Measurements from ENCODE around the gene PTGER3.
"Not testable (repeated sequence)": the region's sequence is repeated elsewhere in the genome, so short reads cannot be mapped to it uniquely, and the experiment has no call there.

The PTGER3 gene

DNA sequence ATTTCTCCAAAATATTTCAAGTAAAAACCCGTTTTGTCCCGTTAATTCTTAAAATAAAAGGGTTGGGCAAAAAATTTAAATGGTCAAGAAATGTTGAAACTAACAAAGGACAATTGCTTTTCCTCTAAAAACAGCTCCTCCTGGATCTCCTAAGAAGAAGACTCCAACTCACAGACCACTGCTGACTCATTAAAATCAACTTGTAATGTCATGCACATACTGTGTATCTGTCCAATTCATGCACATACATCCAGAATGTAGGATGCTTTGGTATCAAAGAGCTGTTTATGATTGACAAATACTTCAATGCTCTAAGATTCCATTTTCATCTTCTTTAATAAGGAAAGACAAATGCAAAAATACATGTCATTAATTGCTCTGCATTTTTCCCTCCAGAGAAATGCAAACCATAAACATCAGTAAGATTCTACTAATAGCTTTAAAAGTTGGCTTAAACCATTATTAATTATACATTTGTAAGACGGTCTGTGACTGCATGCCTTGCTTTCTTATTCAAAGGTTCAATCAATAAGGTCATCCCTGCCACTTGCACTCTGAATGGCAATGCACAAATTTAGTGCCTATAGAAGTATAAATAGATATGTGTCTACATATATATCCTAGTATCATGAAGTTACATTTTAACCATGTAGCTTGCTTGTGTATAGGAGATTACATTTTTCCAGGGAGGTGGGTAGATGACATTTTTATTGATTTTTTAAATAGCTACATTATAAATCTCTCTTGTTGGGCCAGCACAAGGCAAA is 44.7 kb downstream of the PTGER3 start:
- DNase-seq (ENCODE audit: low read depth) = no peak

DNA sequence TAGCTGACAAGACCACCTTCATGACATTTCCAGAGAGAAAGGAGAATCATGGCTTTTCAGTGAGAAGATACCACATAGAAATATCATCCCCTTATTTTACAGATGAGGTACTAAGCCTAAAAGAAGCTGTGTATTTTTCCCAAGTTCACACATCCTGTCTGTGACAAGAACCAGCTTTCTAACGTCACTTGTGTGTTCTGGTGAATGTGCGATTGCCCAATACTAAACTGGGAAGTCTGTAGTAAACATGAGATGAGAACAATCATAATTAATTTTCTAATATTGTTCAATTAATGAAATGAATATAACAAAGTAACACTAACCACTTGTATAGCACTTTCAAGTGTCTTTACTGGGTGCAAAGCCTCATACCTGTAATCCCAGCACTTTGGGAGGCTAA is 46.0 kb downstream of the PTGER3 start:
- no peak for DNase-seq (ENCODE audit: low read depth)

DNA sequence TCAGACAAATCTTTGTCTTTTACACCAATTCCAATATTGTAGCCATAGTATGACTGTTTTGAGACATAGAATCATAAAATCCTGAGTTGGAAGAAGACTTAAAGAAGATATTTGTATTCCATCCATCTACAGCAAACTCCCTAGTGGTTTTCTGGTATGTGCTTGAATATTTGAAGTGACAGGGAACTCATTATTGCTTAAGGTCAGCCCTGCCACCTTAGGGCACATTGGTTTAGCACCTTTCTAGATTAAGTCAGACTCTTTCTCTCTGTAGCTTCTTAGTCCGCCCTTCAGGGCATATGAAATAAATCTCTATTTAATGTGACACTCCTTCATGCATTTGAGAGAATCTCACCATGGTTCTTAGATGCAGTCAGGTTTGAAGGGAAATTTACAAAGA is 49.8 kb downstream of the PTGER3 start:
- DNase-seq (ENCODE audit: low read depth) = no peak

DNA sequence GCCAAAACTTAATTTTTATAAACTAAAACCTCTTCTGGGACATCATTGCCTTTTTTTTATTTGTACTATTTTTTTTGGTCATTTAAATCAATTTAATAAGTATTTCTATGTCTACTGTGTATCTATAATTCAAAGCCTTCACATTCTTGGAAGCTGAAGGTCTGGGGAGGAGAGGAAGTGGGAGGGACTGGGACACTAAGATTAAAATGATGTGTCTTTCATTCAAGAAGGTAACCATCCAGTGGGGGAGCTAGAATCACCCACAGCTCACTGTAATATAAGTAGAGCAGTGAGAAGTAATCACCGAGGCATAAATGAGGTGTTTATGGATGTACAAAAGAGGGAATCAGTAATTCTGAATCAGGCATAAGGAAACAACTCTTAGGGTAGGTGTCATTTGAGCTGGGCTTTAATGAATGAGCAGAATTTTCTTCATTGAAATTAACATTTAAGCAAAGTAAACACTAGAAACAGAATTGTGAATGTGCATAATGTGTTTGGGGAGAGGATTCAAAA is 52.8 kb downstream of the PTGER3 start:
- DNase-seq (ENCODE audit: low read depth) = no peak

DNA sequence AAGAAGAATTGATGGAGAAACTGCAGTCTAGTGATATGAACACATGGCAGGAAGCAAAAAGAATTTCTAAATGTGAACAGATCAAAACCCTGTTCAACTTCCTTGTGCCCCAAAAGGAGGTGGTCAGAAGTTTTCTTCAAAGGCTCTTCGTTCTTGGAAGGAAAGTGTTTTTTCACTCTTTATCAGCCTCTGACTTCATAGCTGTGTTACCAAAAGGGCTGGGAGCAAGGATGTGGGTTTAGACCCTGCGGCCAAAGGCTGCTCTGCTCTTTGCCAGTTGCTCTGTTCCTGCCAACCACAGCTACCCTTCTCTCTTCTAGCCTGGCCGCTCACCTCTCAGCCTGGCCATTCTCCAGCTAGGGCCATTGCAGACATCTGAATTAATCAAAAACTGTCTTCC is 53.8 kb downstream of the PTGER3 start:
- no peak for DNase-seq (ENCODE audit: low read depth)

DNA sequence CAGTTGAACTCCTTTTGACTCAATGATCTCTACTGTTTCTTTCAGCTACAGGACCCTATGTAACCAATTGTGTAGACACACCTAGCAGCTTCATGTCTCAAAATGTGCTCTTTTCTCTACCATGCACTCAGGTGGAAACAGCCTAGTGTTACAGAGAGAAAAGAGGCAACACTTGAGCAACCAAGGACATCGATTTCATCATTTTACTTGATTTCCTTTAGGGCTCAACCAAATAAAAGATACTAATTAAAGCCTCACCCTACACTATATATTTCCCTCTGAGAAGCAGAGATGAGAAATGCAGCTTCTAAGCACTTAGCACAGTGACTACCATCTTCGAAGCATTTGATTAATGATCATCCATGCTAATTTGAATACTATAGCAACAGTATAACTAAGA is 55.1 kb downstream of the PTGER3 start:
- no peak for DNase-seq (ENCODE audit: low read depth)

DNA sequence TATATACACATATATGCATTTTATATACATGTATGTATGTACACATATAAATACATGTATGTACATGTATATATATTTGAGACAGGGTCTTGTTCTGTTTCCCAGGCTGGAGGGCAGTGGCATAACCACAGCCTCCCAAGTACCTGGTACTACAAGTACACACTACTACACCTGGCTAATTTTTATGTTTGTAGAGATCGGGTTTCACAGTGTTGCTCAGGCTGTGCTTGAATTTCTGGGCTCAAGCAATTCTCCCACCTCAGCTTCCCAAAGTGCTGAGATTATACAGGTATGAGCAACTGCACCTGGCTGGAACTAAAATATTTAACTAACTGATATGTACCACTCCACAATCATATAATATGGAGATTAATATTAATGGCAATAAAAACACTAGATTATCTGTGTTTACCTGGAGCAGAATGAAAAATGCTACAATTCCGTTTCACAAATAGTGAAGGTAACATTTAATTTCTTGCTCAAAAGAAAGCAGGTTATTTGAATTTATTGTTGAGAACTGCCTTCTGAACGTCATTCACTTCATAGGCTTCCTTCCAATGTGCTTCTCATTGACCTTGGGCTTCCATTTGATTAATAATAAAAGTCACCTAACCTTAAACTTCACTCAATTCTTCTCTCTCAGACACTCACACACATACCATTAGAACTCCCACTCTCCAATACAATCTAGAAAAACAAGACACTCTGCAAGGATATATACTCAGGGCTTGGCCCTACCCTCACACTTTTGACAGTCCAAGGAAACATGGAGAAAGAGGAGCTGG is 57.0 kb downstream of the PTGER3 start:
- no peak for DNase-seq (ENCODE audit: low read depth)

DNA sequence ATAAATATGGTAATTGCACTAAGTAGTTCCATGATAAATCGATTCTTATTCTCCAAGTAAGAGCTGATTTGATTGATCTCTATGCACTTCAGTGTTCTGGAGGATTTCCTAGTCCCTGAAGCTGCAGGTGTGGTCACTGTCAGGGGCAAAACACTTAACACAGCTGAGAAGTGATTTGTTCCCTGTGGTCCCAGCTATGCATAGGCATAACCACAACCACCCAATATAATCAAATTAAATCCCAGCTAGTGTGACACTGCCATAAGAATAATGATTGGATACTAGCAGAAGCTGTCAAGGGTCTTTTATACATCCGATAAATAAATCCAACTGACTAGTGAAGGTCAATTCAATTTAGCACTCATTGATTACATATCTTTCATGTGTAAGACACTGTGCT is 60.1 kb downstream of the PTGER3 start:
- no peak for DNase-seq (ENCODE audit: low read depth)

DNA sequence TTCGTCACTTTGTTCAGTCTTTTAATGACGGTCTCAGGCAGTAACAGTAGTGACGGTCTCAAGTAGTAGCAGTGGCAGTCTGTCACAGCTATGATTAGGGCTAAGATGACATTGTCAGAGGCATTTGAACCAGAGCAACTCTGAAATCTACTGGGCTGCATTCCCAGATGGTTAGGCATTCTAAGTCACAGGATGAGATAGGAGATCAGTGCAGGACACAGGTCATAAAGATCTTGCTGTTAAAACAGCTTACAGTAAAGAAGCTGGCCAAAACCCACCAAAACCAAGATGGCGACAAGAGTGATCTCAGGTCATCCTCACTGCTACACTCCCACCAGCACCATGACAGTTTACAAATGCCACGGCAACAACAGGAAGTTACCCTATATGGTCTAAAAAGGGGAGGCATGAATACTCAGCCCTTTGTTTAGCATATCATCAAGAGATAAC is 61.8 kb downstream of the PTGER3 start:
- not testable (repeated sequence) for DNase-seq (ENCODE audit: low read depth)

DNA sequence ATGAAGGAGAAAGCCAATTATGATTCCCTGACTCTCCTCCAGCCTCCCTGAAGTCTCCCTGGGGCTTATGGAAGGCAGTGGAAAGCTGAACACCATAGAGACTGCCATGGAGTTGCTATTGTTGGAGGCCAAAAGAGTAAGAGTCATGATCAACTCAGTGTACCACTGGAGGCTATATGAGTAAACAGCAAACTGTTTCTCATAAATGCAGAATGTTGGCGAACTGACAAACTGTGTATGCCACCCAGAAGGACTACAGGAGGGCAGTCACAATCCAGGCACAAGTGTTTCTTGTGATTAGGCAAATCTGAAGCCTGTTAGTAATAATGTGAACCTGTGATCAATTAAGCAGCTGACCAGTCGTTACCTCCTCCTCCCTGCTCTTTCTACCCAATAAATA is 62.3 kb downstream of the PTGER3 start:
- DNase-seq (ENCODE audit: low read depth) = not testable (repeated sequence)

DNA sequence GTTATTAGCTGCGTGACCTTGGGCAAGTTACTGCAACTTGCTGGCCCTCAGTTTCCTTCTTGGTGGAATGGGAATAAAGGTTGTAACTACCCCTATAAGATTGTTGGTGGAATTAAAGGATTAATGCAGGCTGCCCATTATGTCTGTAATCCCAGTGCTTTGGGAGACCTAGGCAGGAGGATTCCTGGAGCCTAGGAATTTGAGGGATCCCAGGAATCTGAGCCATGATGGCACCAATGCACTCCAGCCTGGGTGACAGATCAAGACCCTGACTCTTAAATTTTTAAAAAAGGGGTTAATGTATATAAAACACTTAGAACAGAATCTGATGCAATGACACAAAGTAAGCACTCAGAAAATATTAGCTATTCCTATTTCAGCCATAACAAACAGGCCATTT is 67.3 kb downstream of the PTGER3 start:
- no peak for DNase-seq (ENCODE audit: low read depth)

DNA sequence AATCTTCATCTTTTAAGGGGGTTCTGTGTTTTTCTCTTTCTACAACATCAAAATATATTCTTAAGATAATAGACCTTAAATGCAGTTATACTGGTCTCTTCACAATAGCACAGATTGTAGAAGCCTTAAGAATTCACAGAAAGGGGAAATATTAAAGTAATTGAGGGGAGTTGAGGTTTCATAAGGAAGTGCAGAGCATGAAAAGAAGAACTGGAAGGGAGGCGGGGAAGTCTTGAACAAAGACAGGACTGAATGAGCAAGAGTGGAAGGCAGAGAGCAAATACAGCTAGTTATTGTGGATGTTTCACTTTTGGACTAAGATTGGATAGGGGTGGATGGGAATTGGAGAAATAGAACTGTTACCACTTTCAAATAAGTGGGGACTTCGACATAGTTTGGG is 67.7 kb downstream of the PTGER3 start:
- no peak for DNase-seq (ENCODE audit: low read depth)

DNA sequence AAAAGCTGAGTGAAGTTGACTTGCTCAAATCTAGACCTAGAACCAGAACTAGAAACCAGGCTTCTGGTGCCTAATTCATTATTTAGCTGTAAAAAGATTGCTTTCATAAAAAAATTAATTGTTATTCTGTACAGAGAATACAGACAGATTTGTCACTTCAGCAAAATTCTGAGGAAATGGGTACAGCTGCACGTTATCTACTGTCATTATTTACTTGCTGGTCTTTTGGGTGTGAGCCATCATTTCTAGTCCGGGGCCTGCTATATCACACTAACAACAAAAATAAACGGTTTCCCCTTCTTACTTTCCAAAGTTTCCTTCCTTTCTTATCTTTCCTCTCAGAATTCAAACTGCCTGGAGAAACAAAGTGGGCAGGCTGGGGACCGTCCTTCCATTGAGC is 68.3 kb downstream of the PTGER3 start:
- no peak for DNase-seq (ENCODE audit: low read depth)

DNA sequence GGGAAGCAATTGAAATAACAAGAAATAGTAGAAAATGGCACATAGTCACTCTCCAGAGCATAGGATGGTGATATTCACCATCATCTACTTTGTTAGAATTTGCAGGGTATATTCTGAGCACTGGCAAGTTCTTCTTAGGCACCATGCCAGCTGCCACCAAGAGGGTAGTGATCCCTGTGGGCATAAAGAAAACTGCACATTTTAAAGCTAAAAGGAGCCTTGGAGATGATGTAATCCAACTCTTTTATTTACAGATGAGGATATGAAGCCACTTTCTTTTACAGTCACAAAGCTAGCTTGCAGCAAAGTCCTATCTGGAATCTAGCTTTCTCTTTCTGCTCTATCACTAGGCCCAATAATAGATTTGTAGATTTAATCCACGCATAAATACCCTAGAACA is 69.0 kb downstream of the PTGER3 start:
- no peak for DNase-seq (ENCODE audit: low read depth)

DNA sequence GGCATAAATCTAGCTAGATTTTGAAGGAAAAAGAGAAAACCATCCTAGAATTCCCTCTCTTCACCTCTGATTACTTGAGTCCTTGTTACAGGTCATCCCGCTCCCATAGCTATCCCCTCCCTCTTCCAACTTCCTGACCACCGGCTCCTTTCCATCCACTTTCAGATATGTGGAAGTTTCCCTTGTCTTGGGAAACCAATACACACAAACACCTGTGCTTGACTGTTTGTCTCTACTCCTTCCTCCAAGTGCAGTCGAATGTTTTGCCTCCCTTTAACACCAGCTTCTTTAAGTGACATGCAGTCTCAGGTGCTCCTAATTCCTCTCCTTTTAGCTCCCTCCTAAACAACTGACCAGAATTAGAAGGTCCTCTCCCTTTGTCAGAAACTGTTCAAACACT is 70.0 kb downstream of the PTGER3 start:
- no peak for DNase-seq (ENCODE audit: low read depth)

DNA sequence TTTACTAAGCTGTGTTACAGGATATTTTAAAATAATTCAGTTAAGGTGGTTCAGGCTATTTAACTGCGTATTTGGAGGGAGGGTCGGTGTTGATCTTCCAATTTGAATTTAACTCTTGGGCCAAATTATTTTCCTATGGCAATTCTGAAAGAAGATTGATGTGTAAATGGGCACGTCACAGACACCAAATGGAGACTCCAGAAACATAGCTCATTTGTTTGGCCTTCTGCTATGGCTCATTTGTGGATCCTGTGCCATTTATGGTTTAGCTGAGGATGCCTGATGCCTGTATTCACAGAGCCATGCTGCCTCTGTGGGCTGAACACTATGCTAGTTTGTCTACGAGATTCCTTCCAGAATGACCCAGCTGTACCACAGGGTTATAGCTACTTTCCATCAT is 70.6 kb downstream of the PTGER3 start:
- DNase-seq (ENCODE audit: low read depth) = no peak

DNA sequence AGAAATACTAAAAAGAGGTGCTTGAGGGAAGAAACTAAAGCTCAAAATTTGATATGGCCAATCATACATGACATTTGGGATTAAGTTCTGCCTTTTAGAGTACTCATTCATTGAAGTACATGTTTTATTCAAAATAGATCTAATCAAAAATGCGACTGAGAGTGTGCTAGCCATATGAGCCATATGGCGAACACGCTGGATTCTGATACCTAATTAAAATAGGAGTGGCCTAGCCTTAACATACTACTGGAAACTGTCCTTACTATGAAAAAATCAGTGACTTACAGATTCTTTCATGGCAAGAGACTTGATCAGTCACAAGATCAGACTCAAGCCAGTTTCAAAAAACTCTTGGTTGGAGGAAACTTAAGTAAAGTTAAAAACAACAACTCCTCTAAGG is 73.9 kb downstream of the PTGER3 start:
- DNase-seq (ENCODE audit: low read depth) = no peak

DNA sequence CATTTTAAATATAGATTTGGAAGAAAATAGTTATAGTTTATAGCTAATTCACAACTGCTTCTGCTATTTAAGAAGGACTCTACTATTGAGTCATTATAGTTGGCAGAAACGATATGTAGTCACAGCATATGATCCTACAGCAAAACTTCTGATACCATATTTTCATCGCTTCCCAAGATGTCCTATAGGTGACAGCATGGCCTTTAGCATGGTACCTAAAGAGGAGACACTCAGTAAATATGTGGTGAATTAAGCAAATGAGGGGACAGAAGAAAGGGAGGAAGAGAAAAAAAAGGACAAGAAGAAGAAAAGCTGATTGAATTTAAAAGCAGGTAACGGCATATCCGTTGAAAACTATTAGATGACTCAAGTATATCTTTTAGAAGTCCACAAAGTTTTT is 77.2 kb downstream of the PTGER3 start:
- no peak for DNase-seq (ENCODE audit: low read depth)

DNA sequence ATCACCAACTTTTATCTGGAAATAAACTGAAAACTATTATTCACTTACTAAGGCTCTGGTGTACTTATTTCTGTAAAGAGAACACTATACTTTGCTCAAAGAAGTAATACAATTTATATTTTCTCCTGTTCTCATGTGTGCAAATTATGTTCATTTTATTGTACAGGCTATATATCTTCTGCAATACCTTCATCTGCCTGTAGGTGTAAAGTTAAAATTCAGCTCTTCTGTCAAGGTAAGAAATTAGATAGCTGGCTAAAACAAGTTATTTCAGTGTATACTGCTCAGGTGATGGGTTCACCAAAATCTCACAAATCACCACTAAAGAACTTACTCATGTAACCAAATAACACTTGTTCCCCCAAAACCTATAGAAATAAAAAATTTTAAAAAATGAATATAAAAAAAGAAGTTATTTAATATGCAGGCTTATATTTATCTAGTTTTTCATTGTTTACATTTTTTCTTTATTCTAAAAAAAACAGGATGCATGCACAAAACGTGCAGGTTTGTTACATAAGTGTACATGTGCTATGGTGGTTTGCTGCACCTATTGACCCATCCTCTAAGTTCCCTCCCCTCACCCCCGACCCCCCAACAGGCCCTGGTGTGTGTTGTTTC is 81.5 kb downstream of the PTGER3 start:
- peak; percentile 2 for DNase-seq (ENCODE audit: low read depth)

DNA sequence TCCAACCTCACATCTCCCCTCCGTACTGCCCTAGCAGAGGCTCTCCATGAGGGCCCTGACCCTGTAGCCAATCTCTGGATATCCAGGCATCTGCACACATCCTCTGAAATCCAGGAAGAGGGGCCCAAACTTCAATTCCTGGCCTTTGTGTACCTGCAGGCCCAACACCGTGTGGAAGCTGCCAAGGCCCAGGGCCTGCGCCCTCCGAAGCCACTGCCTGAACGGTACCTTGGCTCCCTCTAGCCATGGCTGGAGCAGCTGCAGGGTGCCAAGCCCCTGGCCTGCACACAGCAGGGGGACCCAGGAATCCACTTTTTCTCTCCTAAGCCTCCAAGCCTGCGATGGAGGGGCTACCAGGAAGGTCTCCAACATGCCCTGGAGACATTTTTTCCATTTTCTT is 84.2 kb downstream of the PTGER3 start:
- DNase-seq (ENCODE audit: low read depth) = no peak

DNA sequence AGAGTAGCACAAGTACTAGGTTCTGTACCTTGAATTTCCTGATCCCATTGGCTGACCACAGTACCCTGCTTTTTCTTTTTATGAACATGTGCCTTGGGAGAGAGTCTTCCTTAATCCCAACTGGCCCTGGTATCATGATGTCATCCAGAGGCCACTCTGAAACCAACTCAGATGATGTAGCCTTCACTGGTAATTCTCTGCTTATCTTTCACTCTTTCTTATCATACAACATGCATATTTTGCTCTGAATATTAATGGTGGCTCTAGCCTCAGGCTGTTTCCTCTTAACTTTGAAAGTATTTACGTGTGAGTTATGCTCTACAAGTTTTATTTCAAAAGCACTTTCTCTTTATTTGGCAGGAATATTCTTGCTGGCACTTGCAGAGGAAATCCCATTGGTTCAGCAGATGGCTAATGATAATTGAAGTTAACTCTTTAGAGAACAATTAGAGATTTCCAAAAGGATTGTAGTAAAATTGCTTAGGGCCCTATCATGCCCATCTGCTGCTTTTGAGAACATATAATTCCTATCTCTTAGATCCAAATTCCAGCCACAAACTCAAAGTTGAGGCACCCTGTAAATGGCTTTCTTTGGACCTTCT is 86.1 kb downstream of the PTGER3 start:
- DNase-seq (ENCODE audit: low read depth) = no peak

DNA sequence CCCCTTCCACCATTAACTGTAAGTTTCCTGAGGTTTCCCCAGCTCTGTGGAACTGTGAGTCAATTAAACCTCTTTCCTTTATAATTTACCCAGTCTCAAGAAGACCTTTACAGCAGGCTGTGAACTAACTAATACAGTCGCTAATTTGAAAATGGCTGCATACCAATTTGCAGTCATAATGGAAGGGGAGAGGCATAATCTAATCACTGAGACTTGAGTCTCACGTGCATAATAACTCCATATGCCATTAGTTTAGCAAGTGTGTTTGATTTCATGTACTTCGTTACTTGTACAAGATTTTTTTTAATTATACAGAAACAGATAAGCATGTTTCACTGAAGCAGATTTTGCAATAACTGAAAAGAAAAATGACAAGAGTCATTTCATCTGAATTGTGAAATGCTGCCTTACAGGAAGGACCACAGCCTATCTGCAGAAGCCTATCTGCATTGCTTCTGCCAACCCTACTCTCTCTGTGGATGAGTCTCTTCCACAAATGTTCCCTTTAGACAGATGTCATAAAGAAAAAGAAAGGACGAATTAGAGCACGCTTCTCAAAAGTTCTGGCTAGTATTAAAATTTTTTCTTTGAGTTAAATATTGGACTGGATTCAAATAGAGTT is 99.1 kb downstream of the PTGER3 start:
- no peak for DNase-seq (ENCODE audit: low read depth)
